RKO (cell line): ENCODE measurements around the gene NIN.

Source experiments
- DNase-seq: peaks from one replicate; pipeline ENCODE4 v3.0.0-alpha.2; 2016; ENCODE audit warnings: low spot score

Gene NIN

DNA sequence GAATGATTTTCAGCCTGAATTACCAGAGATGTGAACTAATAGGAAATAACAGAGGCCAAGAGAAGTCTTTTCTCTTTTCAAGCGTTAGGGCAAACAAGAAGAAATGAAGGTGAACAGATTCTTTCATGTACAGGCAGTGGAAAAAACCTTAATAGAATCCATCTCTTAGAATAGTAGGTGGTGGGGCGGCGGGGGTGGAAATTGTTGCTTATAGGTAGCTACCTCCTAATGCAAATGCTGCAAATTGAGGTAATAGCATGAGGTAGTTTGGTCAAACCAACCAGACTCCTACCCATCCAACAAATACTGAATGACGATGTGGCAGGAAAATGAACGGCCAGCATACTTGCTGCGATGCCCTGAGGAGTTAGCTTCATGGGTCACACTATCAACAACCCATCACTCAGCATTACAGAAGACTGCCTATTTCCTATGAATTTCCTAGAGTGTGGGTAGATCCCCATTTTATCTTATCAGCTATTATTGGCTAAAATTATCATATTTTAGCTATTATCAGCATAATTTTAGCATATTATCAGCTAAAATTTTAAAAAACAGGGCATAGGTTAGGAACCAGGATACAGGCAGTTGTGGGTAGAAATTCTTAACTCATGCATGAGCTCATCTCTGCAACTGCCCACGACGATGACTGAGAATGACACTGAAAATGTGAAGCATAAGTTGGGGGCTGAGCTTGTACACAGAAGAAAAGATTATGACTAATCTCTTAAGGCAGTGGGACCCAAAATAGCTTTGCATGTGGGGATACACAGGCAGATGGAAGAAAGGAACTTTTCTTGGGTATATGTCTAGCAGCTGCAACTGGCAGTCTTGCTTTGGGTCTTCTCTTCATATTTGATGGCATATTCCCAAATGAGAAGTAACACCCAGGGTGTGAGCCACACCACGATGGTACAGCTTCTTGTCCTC is 68.7 kb downstream of the NIN start:
- DNase-seq, result peak; percentile 68

GRCh38 chr14:50759800-50760543 is 71.0 kb downstream of the NIN start:
- DNase-seq, result no peak

- no peak for DNase-seq
These were observed 72.0 kb downstream of the NIN start for GRCh38 chr14:50758945-50759344.

DNA sequence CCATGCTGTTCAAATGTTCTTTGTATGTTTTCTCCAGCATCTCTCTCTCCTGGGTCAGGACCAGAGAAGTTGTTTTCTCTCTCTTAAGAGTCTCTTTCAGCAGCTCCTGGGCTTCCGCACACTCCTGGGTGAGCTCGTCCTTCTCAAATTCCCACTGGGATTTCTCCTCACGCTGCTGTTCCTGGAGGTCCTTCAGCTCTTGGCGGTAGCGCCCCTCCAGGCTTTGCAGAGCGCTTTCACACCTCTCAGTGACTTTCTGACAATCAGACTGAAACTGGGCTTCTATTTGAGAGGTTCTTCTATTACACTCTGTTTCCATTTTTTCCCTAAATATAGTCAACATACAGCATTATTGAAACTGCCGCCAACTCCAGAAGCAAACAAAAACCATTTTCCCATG is 72.7 kb downstream of the NIN start:
- DNase-seq, result no peak

- no peak for DNase-seq
These were observed 73.3 kb downstream of the NIN start for GRCh38 chr14:50757702-50758101.

DNA sequence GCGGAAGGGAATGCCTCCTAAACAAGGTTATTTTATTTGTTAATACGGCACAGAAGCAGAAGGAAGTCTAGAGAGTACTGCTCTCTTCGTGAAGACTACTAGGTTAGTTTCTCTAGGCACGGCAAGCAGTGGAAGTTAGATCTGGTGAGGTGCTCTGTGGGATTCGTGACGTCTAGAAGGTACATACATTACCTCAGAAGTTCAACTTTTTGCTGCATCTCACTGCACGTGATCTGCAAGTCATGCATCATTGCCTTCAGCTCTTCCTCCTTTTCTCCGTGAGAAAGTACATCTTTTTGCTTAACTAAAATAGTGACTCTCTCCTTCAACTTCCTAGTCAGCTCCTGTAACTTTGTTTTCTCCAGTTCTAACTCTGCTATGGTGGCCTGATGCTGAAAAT is 74.7 kb downstream of the NIN start:
- DNase-seq, result no peak

- no peak for DNase-seq
These were observed 80.6 kb downstream of the NIN start for GRCh38 chr14:50750323-50750722.

- no peak for DNase-seq
These were observed 85.4 kb downstream of the NIN start for GRCh38 chr14:50745401-50746058.

DNA sequence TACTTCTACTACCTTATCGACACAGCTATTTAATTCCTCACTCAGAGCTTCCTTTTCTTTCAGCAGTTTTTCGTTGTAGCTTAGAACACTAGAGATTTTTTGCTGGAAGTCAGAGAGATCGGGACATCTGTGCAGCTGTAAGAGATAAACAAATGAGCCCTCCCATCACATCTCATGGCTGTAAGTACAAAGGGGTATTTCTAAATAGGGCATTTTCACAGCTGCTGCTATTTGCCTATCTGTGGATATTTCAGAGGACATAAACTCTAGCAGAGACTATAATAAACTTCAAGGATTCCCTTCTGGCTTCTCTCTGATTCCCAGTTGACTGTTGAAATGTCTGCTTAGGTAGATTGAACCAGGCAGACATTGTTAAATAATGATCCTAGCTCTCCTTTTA is 86.7 kb downstream of the NIN start:
- no peak for DNase-seq

DNA sequence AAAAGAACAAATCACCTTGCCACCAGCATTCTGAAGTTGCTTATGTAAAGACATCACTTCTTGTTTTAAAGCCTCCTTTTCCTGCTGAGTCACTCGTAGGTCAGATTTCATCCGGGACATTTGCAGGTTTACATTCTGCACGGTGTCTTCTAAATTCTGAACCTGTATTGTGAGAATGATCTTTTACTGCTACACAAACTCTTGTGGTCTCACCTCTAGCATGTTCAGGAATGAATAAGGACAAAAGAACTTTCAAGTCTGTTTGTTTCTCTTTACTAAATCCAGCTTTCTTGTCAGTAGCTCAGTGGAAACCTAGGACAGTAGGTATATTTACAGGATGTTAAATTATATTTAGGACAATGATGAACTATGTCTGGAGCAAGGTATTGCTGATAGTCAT is 89.4 kb downstream of the NIN start:
- no peak for DNase-seq

GRCh38 chr14:50740856-50741255 is 90.1 kb downstream of the NIN start:
- no peak for DNase-seq

DNA sequence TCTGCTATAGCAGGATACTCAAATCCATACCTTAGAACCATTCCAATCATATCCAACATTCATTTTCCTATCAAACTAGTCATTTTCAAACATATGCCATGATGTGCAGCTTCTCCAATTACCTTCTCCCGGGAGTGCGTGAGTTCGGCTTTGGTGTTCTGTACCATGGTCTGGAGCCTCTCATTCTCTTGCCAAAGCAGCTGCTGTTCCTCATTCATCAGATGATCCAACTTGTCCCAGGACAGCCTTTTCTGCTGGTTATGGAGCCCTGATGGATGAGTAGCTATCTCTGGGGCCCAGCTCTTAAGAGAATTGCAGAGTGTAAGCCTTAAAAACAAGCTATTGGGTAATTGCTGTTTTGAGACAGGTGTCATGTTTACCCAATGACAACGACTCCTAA is 91.8 kb downstream of the NIN start:
- DNase-seq, result no peak

DNA sequence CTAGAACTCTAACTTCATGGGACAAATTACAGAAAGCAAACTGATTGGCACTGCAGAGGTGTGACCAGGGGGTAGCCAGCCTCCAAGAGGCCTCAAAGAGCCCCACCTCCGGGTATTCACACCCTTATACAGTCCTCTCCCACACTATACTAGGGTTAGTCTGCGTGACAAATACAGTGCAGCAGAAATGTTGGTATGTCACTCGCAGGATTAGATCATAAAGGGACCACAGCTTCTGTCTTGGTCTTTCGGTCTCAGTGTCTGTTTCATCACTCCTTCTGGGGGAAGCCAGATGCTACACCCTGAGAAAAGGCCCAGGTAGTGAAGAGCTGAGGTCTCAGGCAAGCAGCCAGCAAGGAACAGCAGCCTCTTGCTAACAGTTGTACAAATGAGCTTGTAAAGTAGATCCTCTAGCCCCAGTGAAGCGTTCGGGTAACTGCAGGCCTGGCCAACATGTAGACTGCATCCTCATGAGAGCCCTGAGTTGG is 94.0 kb downstream of the NIN start:
- DNase-seq, result no peak

DNA sequence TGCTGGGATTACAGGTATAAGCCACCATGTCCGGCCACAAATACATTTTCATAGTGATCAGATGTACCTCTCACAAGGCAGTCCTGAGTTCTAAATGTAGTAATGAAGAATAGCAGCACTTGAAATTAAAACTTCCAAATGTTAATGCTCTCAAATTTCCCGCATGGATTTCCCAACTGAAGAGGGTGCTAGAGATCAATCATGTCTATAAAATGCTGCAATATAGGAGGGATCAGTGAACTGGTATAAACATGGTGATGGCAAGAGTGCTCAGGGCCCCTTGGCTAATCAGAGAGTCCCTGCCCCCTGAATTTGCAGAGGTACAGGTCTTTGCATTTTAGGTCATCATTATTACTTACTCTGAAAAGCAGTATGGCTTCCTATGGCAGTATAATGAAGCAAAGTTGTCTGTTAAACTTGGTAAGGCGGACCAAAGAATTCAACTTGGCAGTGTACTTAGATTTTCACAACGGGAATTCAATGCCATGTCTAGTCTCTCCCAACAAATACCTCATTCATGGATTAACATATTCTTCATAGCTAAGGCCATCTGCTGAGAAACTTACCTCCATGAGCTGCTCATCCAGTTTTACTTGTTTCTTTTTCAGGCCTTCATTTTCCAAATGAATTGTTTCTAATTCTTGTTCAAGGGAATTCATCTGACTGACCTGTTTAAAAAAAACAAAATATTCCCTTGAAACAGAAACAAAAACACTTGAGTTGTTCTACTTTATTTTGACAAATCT is 95.8 kb downstream of the NIN start:
- no peak for DNase-seq

GRCh38 chr14:50733494-50733893 is 97.5 kb downstream of the NIN start:
- no peak for DNase-seq

DNA sequence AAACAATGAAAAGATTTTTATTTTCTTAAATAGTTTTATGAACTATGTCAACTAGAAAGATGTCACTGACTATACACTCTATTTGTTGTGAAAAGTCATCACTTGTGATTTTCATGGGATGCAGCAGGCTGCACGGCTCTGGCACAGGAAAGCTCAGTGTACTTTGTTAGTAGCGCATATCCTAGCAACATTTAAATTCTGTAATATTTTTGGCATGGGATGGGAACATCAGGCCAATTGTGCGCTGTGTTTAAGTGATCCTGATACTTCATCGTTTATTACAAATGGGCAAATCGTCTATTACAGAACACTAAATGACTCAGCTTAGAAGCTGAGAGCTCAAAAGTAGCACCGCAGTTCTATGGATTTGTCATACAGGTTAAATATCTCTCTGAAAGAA is 102.1 kb downstream of the NIN start:
- no peak for DNase-seq

GRCh38 chr14:50726372-50727107 is 104.4 kb downstream of the NIN start:
- DNase-seq, result peak; percentile 45

DNA sequence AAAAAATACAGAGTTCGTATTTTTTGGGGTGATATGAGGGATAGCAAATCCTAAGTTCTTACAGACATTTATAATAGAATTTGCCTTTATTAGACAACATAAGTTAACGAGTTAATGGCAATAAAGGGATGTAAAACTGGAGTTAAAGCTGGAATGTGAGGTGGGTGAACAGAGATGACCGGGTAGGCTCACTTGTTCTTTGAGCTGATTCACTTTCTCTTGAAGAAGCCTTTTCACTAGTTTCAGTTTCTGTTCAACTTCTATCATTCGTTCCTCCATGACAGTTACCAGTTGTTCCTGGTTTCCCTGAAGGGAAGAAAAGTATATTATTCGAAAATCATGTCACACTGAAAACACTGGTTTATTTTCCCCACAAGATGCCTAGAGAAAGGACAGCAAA is 105.2 kb downstream of the NIN start:
- DNase-seq, result no peak

GRCh38 chr14:50719911-50720759 is 110.8 kb downstream of the NIN start:
- no peak for DNase-seq

DNA sequence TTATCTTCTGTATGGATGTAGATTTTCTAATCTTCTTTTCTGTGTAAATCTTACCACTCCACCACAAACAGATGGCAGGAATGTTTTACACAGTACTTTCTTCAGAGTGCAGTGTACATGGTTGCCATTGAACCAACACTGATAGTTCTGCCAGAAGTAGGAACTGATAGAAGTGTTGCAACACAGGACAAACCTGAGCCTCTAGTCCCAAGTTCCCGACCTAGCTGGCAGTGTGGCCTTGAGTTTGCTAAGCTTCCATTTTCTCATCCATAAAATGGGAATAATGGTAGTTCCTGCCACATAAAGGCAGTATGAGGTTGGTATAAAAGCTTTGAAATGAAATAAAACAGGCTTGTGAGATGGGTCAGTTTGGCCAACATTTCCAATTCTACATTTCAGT is 112.0 kb downstream of the NIN start:
- DNase-seq, result no peak
